Inferior parietal cortex (tissue), 1 donor: ENCODE results near the gene IGF2.
"Not testable (repeated sequence)": the region's sequence is repeated elsewhere in the genome, so short reads cannot be mapped to it uniquely, and the experiment has no call there.

Experiments used
- DNase-seq: peaks from one replicate; pipeline ENCODE4 v3.0.0-alpha.2; 2016; ENCODE audit errors: extremely low spot score

IGF2 gene

GRCh38 chr11:2136952-2137201, 2.3 kb downstream of the IGF2 start:
- no peak for DNase-seq

- DNase-seq, result no peak
Observed at GRCh38 chr11:2136209-2136951, 2.8 kb downstream of the IGF2 start.

- no peak for DNase-seq
Observed at GRCh38 chr11:2135648-2136201, 3.5 kb downstream of the IGF2 start.

- no peak for DNase-seq
Observed at GRCh38 chr11:2135018-2135569, 4.1 kb downstream of the IGF2 start.

- no peak for DNase-seq
Observed at GRCh38 chr11:2134022-2135010, 4.9 kb downstream of the IGF2 start.

- no peak for DNase-seq
Observed at GRCh38 chr11:2133241-2134021, 5.8 kb downstream of the IGF2 start.

- no peak for DNase-seq
Observed at GRCh38 chr11:2132874-2133240, 6.3 kb downstream of the IGF2 start.

- DNase-seq, result no peak
Observed at GRCh38 chr11:2132246-2132645, 6.9 kb downstream of the IGF2 start.

- no peak for DNase-seq
Observed at GRCh38 chr11:2131371-2132236, 7.6 kb downstream of the IGF2 start.

- DNase-seq, result no peak
Observed at GRCh38 chr11:2130881-2131352, 8.3 kb downstream of the IGF2 start.

- no peak for DNase-seq
Observed at GRCh38 chr11:2129699-2130366, 9.4 kb downstream of the IGF2 start.

GRCh38 chr11:2129308-2129698, 9.9 kb downstream of the IGF2 start:
- DNase-seq, result no peak

- DNase-seq, result no peak
Observed at GRCh38 chr11:2128511-2129307, 10.5 kb downstream of the IGF2 start.

GRCh38 chr11:2128130-2128510, 11.1 kb downstream of the IGF2 start:
- no peak for DNase-seq

- DNase-seq, result no peak
Observed at GRCh38 chr11:2127482-2128129, 11.6 kb downstream of the IGF2 start.

- DNase-seq, result no peak
Observed at GRCh38 chr11:2126520-2127085, 12.6 kb downstream of the IGF2 start.

GRCh38 chr11:2124736-2125484, 14.3 kb downstream of the IGF2 start:
- not testable (repeated sequence) for DNase-seq

GRCh38 chr11:2123628-2123960, 15.6 kb downstream of the IGF2 start:
- no peak for DNase-seq
